LNCAP (cell line): ENCODE results near the gene TRAPPC12.

ENCODE experiments used
- TF ChIP-seq, protein P1 (sequence below): fragments of 450-650 bp; IDR thresholded peaks from 2 replicates; pipeline ENCODE4 v1.5.1; 2017; ENCODE audit warnings: mild to moderate bottlenecking

Gene TRAPPC12

DNA sequence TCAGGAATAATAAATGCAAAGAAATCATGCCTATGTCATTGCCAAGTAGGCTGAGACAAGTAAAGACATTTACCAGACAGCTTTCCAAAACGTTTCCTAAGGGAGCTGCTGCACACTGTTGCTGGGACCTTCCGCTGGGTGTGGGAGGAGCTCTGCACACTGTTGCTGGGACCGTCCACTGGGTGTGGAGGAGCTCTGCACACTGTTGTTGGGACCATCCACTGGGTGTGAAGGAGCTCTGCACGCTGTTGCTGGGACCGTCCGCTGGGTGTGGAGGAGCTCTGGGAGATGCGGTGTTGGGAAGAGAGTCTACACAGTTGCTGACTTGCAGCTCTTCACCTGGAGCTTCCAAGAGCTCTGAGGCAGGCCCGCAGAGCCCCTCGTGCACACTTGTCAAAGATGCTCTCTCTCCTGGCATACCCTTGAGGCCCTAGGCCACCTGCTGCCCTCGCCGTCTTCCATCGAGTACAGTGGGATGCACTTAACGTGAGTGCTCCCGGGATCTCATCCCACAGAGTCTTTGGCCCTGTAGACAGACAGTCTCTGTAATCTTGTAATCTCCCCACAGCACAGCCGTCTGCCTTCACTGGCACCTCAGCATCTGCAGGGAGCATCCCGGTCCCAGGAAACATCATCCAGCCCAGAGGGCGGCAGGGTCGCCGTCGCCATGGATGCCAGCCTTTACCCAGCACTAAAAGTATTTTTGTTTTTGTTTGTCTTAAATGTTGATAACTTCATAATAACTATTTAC is 51.4 kb downstream of the TRAPPC12 start:
- TF ChIP-seq, protein P1, sequence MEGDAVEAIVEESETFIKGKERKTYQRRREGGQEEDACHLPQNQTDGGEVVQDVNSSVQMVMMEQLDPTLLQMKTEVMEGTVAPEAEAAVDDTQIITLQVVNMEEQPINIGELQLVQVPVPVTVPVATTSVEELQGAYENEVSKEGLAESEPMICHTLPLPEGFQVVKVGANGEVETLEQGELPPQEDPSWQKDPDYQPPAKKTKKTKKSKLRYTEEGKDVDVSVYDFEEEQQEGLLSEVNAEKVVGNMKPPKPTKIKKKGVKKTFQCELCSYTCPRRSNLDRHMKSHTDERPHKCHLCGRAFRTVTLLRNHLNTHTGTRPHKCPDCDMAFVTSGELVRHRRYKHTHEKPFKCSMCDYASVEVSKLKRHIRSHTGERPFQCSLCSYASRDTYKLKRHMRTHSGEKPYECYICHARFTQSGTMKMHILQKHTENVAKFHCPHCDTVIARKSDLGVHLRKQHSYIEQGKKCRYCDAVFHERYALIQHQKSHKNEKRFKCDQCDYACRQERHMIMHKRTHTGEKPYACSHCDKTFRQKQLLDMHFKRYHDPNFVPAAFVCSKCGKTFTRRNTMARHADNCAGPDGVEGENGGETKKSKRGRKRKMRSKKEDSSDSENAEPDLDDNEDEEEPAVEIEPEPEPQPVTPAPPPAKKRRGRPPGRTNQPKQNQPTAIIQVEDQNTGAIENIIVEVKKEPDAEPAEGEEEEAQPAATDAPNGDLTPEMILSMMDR: no peak

DNA sequence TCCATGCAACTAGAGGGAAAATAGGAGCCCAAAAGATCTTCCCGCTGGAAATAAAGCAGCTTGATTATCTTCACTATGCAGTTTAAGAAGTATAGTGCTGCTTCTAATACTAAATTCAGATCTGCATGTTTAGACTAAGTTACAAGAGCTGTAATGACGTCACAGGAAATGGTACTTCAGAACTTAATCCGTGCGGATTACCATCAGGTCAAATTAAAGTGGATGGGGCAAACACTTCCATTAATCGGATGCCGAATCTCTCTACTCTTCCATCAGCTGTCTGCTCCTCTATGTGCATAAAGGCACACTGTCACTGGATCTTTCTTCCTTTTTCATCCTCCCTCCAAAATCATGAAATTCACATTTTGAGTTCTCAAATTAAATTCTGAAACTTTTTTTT is 52.6 kb downstream of the TRAPPC12 start:
- TF ChIP-seq, protein P1: no peak

DNA sequence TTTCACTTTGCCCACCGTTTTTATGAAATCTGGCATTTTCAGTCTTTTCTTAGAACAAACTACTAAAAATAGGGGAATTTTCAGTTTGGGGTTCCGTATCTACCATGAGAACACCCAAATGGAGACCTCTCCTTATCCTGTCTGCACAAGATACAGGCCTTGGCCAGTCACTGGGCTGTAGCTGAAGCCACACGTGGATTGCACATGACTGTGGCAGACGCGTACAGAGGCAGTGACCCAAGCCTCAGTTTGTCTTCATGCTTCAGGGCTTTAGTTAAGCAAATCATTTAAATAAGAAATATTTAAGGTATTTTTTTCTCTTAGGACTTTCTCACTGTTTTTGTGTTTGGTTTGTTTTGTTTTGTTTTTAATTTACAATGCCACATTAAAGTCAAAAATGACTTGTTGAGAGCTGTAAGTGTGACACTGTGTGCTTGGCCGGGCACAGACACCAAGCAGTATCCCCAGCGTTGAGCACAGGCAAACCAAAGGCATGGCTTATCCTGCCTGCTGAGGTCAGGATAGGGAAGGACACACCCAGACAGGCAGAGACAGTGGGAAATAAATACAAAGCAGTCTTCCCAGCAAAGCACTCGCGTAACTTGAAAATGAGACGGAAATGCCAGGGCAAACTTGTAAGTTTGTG is 53.3 kb downstream of the TRAPPC12 start:
- TF ChIP-seq, protein P1: no peak

DNA sequence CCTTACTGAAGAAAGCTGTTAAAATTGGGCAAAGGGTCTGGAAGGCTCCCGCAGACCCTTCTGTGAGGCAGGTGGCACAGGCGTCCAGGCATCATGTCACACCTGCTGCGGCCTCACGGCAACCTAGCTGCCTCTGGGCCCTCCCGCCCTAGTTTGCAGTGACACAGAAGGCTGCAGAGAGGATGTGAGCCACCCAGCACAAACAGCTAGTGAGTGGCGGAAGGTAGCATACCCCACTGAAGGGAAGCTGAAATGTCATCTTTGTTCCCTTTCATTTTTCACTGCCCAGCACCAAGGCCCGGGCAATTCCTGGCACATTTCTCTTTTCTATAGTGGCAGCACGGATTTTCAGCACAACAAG is 53.8 kb downstream of the TRAPPC12 start:
- TF ChIP-seq, protein P1: no peak

DNA sequence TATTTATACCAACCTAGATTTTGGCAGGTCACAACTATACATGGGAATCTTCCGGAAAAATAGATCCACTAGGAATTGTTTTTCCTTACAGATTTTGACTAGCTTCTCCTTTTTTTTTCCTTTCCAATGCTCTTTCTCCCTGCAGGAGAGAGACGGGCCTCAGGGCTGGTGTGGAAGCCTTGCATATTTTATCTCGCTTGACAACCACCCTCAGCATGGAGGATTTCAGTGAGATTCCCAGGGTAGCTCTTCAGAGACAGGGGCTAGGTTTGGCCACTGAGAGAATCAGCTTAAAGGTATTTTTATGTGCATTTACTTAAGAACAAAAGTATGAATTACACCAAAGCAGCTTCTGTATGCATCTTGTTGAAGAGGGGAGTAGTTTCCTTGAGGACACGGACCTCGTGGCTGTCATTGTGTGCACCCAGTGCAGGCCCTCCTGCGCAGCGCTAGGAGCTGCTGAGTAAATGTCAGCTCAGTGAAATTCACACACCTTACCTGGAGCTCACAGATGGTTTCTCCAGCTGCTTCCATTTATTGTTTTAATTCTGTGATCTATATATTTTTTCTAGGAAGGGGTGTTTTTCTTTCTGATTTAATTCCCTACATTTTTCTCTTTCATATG is 54.4 kb downstream of the TRAPPC12 start:
- TF ChIP-seq, protein P1: no peak

DNA sequence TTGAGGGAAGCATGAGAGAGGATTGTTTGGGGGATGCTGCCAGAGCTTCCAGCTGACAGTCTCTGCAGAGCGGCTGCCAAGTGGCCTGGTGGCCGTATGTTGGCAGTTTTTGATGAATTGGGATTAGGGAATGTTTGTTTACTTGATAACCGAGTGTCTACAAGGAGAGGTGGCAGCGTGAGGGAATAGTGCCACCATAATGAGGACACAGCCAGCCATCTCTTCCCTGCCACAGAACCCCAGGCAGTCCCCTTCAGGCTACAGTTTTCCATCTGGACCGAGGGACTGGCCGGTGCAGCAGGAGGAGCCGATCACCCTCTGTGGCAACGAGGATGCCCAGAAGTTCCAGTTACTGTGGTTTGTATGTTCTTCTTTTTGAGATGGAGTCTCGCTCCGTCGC is 55.2 kb downstream of the TRAPPC12 start:
- TF ChIP-seq, protein P1: no peak

DNA sequence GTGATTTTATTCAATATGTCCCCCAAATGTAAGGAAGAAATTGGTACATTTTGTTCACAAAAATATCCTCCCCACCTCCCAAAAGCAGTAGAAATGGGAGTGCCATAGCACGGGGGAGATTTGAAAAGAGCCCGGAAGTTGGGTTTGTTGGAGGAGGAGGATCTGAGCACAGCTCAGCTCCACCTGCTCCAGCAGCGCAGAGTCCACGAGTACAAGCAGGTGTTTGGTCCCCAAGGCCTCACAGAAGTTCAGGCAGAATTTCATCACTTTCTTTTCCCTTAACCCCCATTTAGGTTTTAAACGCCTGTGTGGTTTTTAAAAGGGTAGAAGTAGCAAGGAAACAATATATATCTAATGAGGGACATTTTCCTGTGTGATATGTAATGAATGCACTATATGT is 56.0 kb downstream of the TRAPPC12 start:
- TF ChIP-seq, protein P1: no peak
